ENCODE measurements around the gene ASMTL.

ASMTL gene

GRCh38 chrX:1391370-1391706 is 61.4 kb downstream of the ASMTL start:
- Histone ChIP-seq H3K79me2 (ENCODE audit: insufficient read depth, low read length) (peaks cover 56% of the 10 kb centered on the region), H3K36me3 (ENCODE audit: low read length) (peaks cover 8% of the 10 kb centered on the region; the same call in 1 of the 2 replicates), H4K20me1 (ENCODE audit: low read depth, low read length) (peaks cover 12% of the 10 kb centered on the region), H2AFZ (ENCODE audit: low read depth, low read length, severe bottlenecking) (no peak overlapping the region), H3K9me2 (replicated peaks; ENCODE audit: insufficient read depth, low read length) (no peaks in the 10 kb centered on the region), H3K27ac (ENCODE audit: low read depth, low read length) (peak overlapping the region; percentile 90), H3K9me3 (ENCODE audit: insufficient read depth, low read length) (no peaks in the 10 kb centered on the region), H3K4me3 (ENCODE audit: insufficient read depth, low read length, poor library complexity, severe bottlenecking) (peak overlapping the region; percentile 93), H3K4me2 (ENCODE audit: low read depth, low read length, poor library complexity, severe bottlenecking) (peak overlapping the region; percentile 60), H3F3A (ENCODE audit: insufficient read depth) (no peaks in the 10 kb centered on the region), H3K9ac (ENCODE audit: low read length) (peak overlapping the region; percentile 99), H3K27me3 (ENCODE audit: low read length) (no peaks in the 10 kb centered on the region)
- TF ChIP-seq CTCF (IDR thresholded peaks at IDR 0.05; ENCODE audit: insufficient read depth, low read length, poor library complexity, severe bottlenecking): no peak
- TF ChIP-seq EZH2phosphoT487 (conservative IDR thresholded peaks at IDR 0.05; ENCODE audit: low read length): no peak

- H3K9ac ChIP-seq (ENCODE audit: low read length): peak overlapping the region; percentile 99
- no peaks in the 10 kb centered on the region for H3F3A ChIP-seq (ENCODE audit: insufficient read depth)
- H4K20me1 ChIP-seq (ENCODE audit: low read depth, low read length): peaks cover 12% of the 10 kb centered on the region
- H3K36me3 ChIP-seq (ENCODE audit: low read length): peaks cover 8% of the 10 kb centered on the region; the same call in 1 of the 2 replicates
- no peak for TF ChIP-seq EZH2phosphoT487 (conservative IDR thresholded peaks at IDR 0.05; ENCODE audit: low read length)
- no peak for TF ChIP-seq CTCF (IDR thresholded peaks at IDR 0.05; ENCODE audit: insufficient read depth, low read length, poor library complexity, severe bottlenecking)
- H3K9me2 ChIP-seq (replicated peaks; ENCODE audit: insufficient read depth, low read length): no peaks in the 10 kb centered on the region
- H2AFZ ChIP-seq (ENCODE audit: low read depth, low read length, severe bottlenecking): no peak overlapping the region
- H3K27ac ChIP-seq (ENCODE audit: low read depth, low read length): peak overlapping the region; percentile 13; the same call in 1 of the 2 replicates
- H3K9me3 ChIP-seq (ENCODE audit: insufficient read depth, low read length): no peaks in the 10 kb centered on the region
- peaks cover 53% of the 10 kb centered on the region for H3K79me2 ChIP-seq (ENCODE audit: insufficient read depth, low read length)
- peak overlapping the region; percentile 60 for H3K4me2 ChIP-seq (ENCODE audit: low read depth, low read length, poor library complexity, severe bottlenecking)
- no peaks in the 10 kb centered on the region for H3K27me3 ChIP-seq (ENCODE audit: low read length)
- H3K4me3 ChIP-seq (ENCODE audit: insufficient read depth, low read length, poor library complexity, severe bottlenecking): peak overlapping the region; percentile 93
These were observed 61.9 kb downstream of the ASMTL start for GRCh38 chrX:1390621-1391369.

- peaks cover 12% of the 10 kb centered on the region for H4K20me1 ChIP-seq (ENCODE audit: low read depth, low read length)
These were observed 62.8 kb downstream of the ASMTL start for GRCh38 chrX:1389993-1390285.

More at GRCh38 chrX:1389993-1390285, 62.8 kb downstream of the ASMTL start:
- H3K27ac ChIP-seq (ENCODE audit: low read depth, low read length): no peak overlapping the region
- H3K36me3 ChIP-seq (ENCODE audit: low read length): peaks cover 8% of the 10 kb centered on the region; the same call in 1 of the 2 replicates
- H3K9ac ChIP-seq (ENCODE audit: low read length): no peak overlapping the region
- no peak overlapping the region for H3K4me3 ChIP-seq (ENCODE audit: insufficient read depth, low read length, poor library complexity, severe bottlenecking)
- H3K79me2 ChIP-seq (ENCODE audit: insufficient read depth, low read length): peaks cover 46% of the 10 kb centered on the region
- no peak overlapping the region for H2AFZ ChIP-seq (ENCODE audit: low read depth, low read length, severe bottlenecking)
- no peaks in the 10 kb centered on the region for H3K9me3 ChIP-seq (ENCODE audit: insufficient read depth, low read length)
- no peaks in the 10 kb centered on the region for H3F3A ChIP-seq (ENCODE audit: insufficient read depth)
- H3K9me2 ChIP-seq (replicated peaks; ENCODE audit: insufficient read depth, low read length): no peaks in the 10 kb centered on the region
- no peak for TF ChIP-seq EZH2phosphoT487 (conservative IDR thresholded peaks at IDR 0.05; ENCODE audit: low read length)
- H3K4me2 ChIP-seq (ENCODE audit: low read depth, low read length, poor library complexity, severe bottlenecking): no peak overlapping the region
- H3K27me3 ChIP-seq (ENCODE audit: low read length): no peaks in the 10 kb centered on the region

Measured in SU-DHL-6 (cell line).